ENCODE data around the gene OR4C11.

DNA sequence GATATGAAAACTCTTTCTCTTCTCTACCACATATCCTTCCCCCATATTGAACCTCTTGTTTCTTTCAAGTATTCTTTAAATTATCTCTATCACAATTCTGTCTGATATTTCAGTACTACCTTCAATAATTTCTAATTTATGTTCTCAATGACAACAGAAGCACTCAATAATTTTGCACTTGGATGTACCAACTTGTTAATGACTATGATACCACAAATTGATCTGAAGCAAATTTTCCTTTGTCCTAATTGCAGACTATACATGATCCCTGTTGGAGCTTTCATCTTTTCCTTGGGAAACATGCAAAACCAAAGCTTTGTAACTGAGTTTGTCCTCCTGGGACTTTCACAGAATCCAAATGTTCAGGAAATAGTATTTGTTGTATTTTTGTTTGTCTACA is 53.3 kb downstream of the OR4C11 start, which contains the start of gene OR4C15:
- TF ChIP-seq CTCF (IDR thresholded peaks at IDR 0.05): no peak
- TF ChIP-seq POLR2A (IDR thresholded peaks at IDR 0.05): no peak
